Ovary (tissue), 9 donors: ENCODE data around the gene PTRH2. TPM values are rescaled to one million over a fixed set of nuclear protein-coding genes. Genes with fewer than 3 reads are reported as not detected.

Experiments used
- DNase-seq, 5 donors: peaks; one replicate each; pipeline ENCODE4 v3.0.0-alpha.2; 2019 to 2020
- H3K27ac ChIP-seq, 2 donors: fragments of 200-600 bp; one replicate each; pipeline versions ENCODE4 v1.5.1 to v1.8.0; 2019 to 2022
- H3K27me3 ChIP-seq: fragments of 200-600 bp; one replicate; pipeline ENCODE4 v1.8.0; 2022
- H3K36me3 ChIP-seq: fragments of 200-600 bp; sonication (generic); one replicate; pipeline ENCODE4 v1.5.1; 2019
- H3K4me1 ChIP-seq: one replicate; pipeline ENCODE4 v1.8.1; 2013; ENCODE audit warnings: mild to moderate bottlenecking, moderate library complexity; ENCODE audit not compliant: insufficient read depth
- H3K4me3 ChIP-seq: fragments of 200-600 bp; sonication (generic); one replicate; pipeline ENCODE4 v1.5.1; 2017
- H3K9me3 ChIP-seq, 2 donors: fragments of 200-600 bp in 1 of 2; sonication (generic) in 1 of 2; one replicate each; pipeline versions ENCODE4 v1.5.1 to v1.8.1; 2013 to 2019; ENCODE audit warnings: mild to moderate bottlenecking in 1 of 2, moderate library complexity in 1 of 2
- CTCF ChIP-seq, 3 donors: fragments of 450-650 bp in 2 of 3; fragments of 200-600 bp in 1 of 3; IDR thresholded peaks; one replicate each; pipeline versions ENCODE4 v1.5.1 to v1.8.0; 2016 to 2022; ENCODE audit warnings: antibody characterized with exemption in 3 of 3, mild to moderate bottlenecking in 1 of 3
- EP300 ChIP-seq: sonication (generic); formaldehyde crosslinking; IDR thresholded peaks from one replicate; pipeline ENCODE4 v1.6.1; 2017; ENCODE audit warnings: antibody characterized with exemption
- POLR2A ChIP-seq: fragments of 450-650 bp; IDR thresholded peaks from one replicate; pipeline ENCODE4 v1.6.1; 2017; ENCODE audit warnings: antibody characterized with exemption, mild to moderate bottlenecking, moderate library complexity
- WGBS, 3 donors: extraction: QIAGEN DNeasy Blood & Tissue Kit in 1 of 3; methylation state at CpG; one replicate each; pipeline versions ENCODE4 v1.1.5 to v1.1.7; 2013 to 2017; 5-methylcytosine and 5-hydroxymethylcytosine counted together
- intact Hi-C, 4 donors: fragments of 100-400 bp; cut with DNase I; formaldehyde crosslinking; loops; one replicate each; pipeline versions ENCODE4 v1.11.0 to v1.15.1; 2022 to 2023
- polyA plus RNA-seq, 2 donors: library from polyadenylated mRNA; stranded (reverse); fragments of 200-250 nt in 1 of 2; fragments of 350-450 nt in 1 of 2; fragmentation: Illumina TruSeq in 1 of 2; extraction: RNeasy Lipid Tissue Mini Kit (QIAGEN cat#74804) in 1 of 2; gene quantifications; one replicate each; pipeline ENCODE4 v1.2.3, GENCODE V29; 2013 to 2014
- total RNA-seq, 7 donors: library from RNA; depleted of rRNA in 2 of 7; stranded (reverse); fragments of >200 nt in 2 of 7; fragmentation: NEBNext Ultra II Directional in 3 of 7; extraction: Animal tissue kit (Norgen Biotek cat#: 25700) in 3 of 7; gene quantifications; one replicate each; pipeline versions ENCODE4 v1.1.0 to v1.2.4, GENCODE V29; 2016 to 2023
- donor health status: DM: no; HTN: no; CAD: no; lungs with moderate emphysema.
- donor health status: DM: no; HTN: no; CAD: no.
- donor health status: Bipolar disorder and iron deficiency.
- donor health status: DM: yes; HTN: yes; CAD: no.
- donor health status: DM: no; HTN: no; CAD: no.
- donor health status: DM: yes; HTN: yes; CAD: no.

Gene PTRH2
- total and polyA plus RNA-seq, 9 donors: 11.9 to 28.2 (median 20.0) TPM

GRCh38 chr17:59725691-59726090 lies 18.5 kb upstream of the PTRH2 start:
- no peak for DNase-seq
- Histone ChIP-seq H3K27ac (peak overlapping the region in 1 of 2 donors; percentile 30), H3K9me3 (no peaks in the 10 kb centered on the region), H3K36me3 (no peaks in the 10 kb centered on the region), H3K27me3 (no peaks in the 10 kb centered on the region), H3K4me3 (no peak overlapping the region), H3K4me1 (peaks cover 2% of the 10 kb centered on the region)
- intact Hi-C loops: no loop called here
- TF ChIP-seq POLR2A (no peak), EP300 (no peak), CTCF (IDR thresholded peaks at IDR 0.05) (no peak)
- 12 to 14% (median 13%) methylated on average over 2 of the region's 2 CpGs for WGBS, 3 donors

GRCh38 chr17:59723607-59724006 lies 16.4 kb upstream of the PTRH2 start:
- TF ChIP-seq POLR2A (no peak), CTCF (IDR thresholded peaks at IDR 0.05) (no peak), EP300 (no peak)
- H3K4me3 ChIP-seq: no peak overlapping the region
- H3K27ac ChIP-seq: no peak overlapping the region
- H3K9me3 ChIP-seq: no peaks in the 10 kb centered on the region
- intact Hi-C loops: no loop called here
- no peaks in the 10 kb centered on the region for H3K27me3 ChIP-seq
- no peak for DNase-seq
- WGBS, 3 donors: 94 to 98% (median 97%) methylated on average over 1 of the region's 1 CpG
- H3K36me3 ChIP-seq: no peaks in the 10 kb centered on the region
- peaks cover 2% of the 10 kb centered on the region for H3K4me1 ChIP-seq

GRCh38 chr17:59723041-59723440 lies 15.8 kb upstream of the PTRH2 start:
- Histone ChIP-seq H3K9me3 (no peaks in the 10 kb centered on the region), H3K36me3 (no peaks in the 10 kb centered on the region), H3K27me3 (no peaks in the 10 kb centered on the region), H3K27ac (no peak overlapping the region), H3K4me1 (peaks cover 2% of the 10 kb centered on the region), H3K4me3 (no peak overlapping the region)
- DNase-seq: no peak
- WGBS, 3 donors: 67 to 75% (median 72%) methylated on average over 1 of the region's 1 CpG
- intact Hi-C loops: no loop called here
- TF ChIP-seq CTCF (IDR thresholded peaks at IDR 0.05): no peak
- TF ChIP-seq POLR2A: no peak
- no peak for TF ChIP-seq EP300

- TF ChIP-seq CTCF (IDR thresholded peaks at IDR 0.05) (no peak), EP300 (no peak), POLR2A (no peak)
- Histone ChIP-seq H3K27ac (no peak overlapping the region), H3K4me1 (peaks cover 2% of the 10 kb centered on the region), H3K4me3 (no peak overlapping the region), H3K9me3 (no peaks in the 10 kb centered on the region), H3K36me3 (no peaks in the 10 kb centered on the region), H3K27me3 (no peaks in the 10 kb centered on the region)
- intact Hi-C loops: no loop called here
- no peak for DNase-seq
- WGBS, 3 donors: 97 to 98% (median 98%) methylated on average over 4 of the region's 4 CpGs
Measured at GRCh38 chr17:59722623-59723022, 15.4 kb upstream of the PTRH2 start.

- Histone ChIP-seq H3K27me3 (no peaks in the 10 kb centered on the region), H3K36me3 (no peaks in the 10 kb centered on the region), H3K4me3 (no peak overlapping the region), H3K4me1 (peaks cover 2% of the 10 kb centered on the region), H3K27ac (no peak overlapping the region), H3K9me3 (no peaks in the 10 kb centered on the region)
- no peak for DNase-seq
- intact Hi-C loops: no loop called here
- TF ChIP-seq CTCF (IDR thresholded peaks at IDR 0.05) (no peak), EP300 (no peak), POLR2A (no peak)
Measured at GRCh38 chr17:59719526-59719925, 12.3 kb upstream of the PTRH2 start.
